MM.1S (cell line): ENCODE results near the gene CERKL.

Experiments used
- DNase-seq: peaks from one replicate; pipeline ENCODE4 v3.0.0-alpha.2; 2015
- H2AFZ ChIP-seq: fragments of 300-600 bp; sonication (generic); 2 replicates; pipeline ENCODE4 v1.6.0; 2016; ENCODE audit warnings: antibody characterized with exemption, low read length
- H3F3A ChIP-seq: fragments of 300-600 bp; sonication (generic); 2 replicates; pipeline ENCODE4 v1.6.1; 2016; ENCODE audit warnings: mild to moderate bottlenecking, antibody characterized with exemption, low read length, moderate library complexity, mixed read lengths; ENCODE audit not compliant: insufficient read depth
- H3K27ac ChIP-seq: fragments of 300-600 bp; sonication (generic); 2 replicates; pipeline ENCODE4 v1.5.1; 2016; ENCODE audit warnings: mild to moderate bottlenecking, low read length
- H3K27me3 ChIP-seq: fragments of 300-600 bp; sonication (generic); replicated peaks from 2 replicates; pipeline ENCODE4 v1.6.0; 2016; ENCODE audit warnings: low read length; ENCODE audit not compliant: insufficient read depth
- H3K36me3 ChIP-seq: fragments of 300-600 bp; sonication (generic); replicated peaks from 2 replicates; pipeline ENCODE4 v1.6.1; 2016; ENCODE audit warnings: mild to moderate bottlenecking, low read length, mixed read lengths; ENCODE audit not compliant: insufficient read depth
- H3K4me1 ChIP-seq: fragments of 300-600 bp; sonication (generic); 2 replicates; pipeline ENCODE4 v1.6.1; 2016; ENCODE audit warnings: low read length, mixed read lengths
- H3K4me2 ChIP-seq: fragments of 300-600 bp; sonication (generic); 2 replicates; pipeline ENCODE4 v1.6.0; 2016; ENCODE audit warnings: low read depth, low read length
- H3K4me3 ChIP-seq: fragments of 300-600 bp; sonication (generic); 2 replicates; pipeline ENCODE4 v1.5.1; 2016; ENCODE audit warnings: low read length, mixed read lengths
- H3K79me2 ChIP-seq: fragments of 300-600 bp; sonication (generic); 2 replicates; pipeline ENCODE4 v1.6.1; 2016; ENCODE audit warnings: mixed run types, low read length, mixed read lengths
- H3K9ac ChIP-seq: fragments of 300-600 bp; sonication (generic); 2 replicates; pipeline ENCODE4 v1.6.1; 2016; ENCODE audit warnings: low read length, mixed read lengths
- H3K9me2 ChIP-seq: fragments of 300-600 bp; sonication (generic); replicated peaks from 2 replicates; pipeline ENCODE4 v1.6.1; 2016; ENCODE audit warnings: mild to moderate bottlenecking, low read length, mixed read lengths; ENCODE audit not compliant: insufficient read depth
- H3K9me3 ChIP-seq: fragments of 300-600 bp; sonication (generic); replicated peaks from 2 replicates; pipeline ENCODE4 v1.6.1; 2016; ENCODE audit warnings: mild to moderate bottlenecking, low read length, mixed read lengths; ENCODE audit not compliant: insufficient read depth
- H4K20me1 ChIP-seq: fragments of 300-600 bp; sonication (generic); 2 replicates; pipeline ENCODE4 v1.6.1; 2016; ENCODE audit warnings: mild to moderate bottlenecking, low read length, moderate library complexity, mixed read lengths; ENCODE audit not compliant: insufficient read depth
- CTCF ChIP-seq: fragments of 300-600 bp; sonication (generic); IDR thresholded peaks from 2 replicates; pipeline ENCODE4 v1.5.1; 2016; ENCODE audit warnings: antibody characterized with exemption, low read length, mixed read lengths
- EZH2 ChIP-seq: fragments of 300-600 bp; sonication (generic); optimal IDR thresholded peaks from 2 replicates; pipeline ENCODE3; 2017; ENCODE audit warnings: low read depth, mild to moderate bottlenecking, antibody characterized with exemption, low read length, mixed read lengths
- EZH2phosphoT487 ChIP-seq: fragments of 300-600 bp; sonication (generic); IDR thresholded peaks from 2 replicates; pipeline ENCODE4 v1.6.1; 2018; ENCODE audit warnings: antibody characterized with exemption, low read length

CERKL gene

DNA sequence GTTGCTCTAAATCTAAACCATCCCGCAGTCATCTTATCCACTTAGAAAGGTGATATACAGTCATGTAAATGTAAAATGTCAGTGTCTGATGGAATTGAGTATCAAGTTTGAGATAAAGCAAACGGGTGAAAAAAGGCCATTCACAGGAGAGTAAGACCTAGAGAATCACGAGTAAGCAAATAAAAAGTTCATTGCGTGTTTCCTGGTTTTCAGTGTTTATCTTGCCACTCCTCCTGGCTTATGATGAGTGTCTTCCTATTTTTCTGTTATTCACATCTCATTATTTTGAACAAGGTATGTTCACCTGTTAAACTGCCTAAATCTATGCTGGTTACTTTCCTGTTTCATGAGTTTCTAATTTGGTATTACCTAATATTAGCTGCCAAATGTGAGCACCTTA is 130.9 kb downstream of the CERKL start:
- H3K27me3 ChIP-seq = no peaks in the 10 kb centered on the region
- TF ChIP-seq CTCF = no peak
- no peak for TF ChIP-seq EZH2phosphoT487
- no peak for TF ChIP-seq EZH2
- no peaks in the 10 kb centered on the region for H4K20me1 ChIP-seq
- H3K9me3 ChIP-seq = no peaks in the 10 kb centered on the region
- no peak overlapping the region for H3K9ac ChIP-seq
- no peak overlapping the region for H3K4me2 ChIP-seq
- no peak overlapping the region for H3K4me3 ChIP-seq
- no peak for DNase-seq
- no peak overlapping the region for H2AFZ ChIP-seq
- H3F3A ChIP-seq = no peaks in the 10 kb centered on the region
- peaks cover 21% of the 10 kb centered on the region for H3K36me3 ChIP-seq
- no peaks in the 10 kb centered on the region for H3K9me2 ChIP-seq
- no peaks in the 10 kb centered on the region for H3K4me1 ChIP-seq
- no peak overlapping the region for H3K27ac ChIP-seq
- H3K79me2 ChIP-seq = no peaks in the 10 kb centered on the region

GRCh38 chr2:181523756-181524155 is 133.1 kb downstream of the CERKL start:
- no peaks in the 10 kb centered on the region for H3K9me3 ChIP-seq
- H3K4me1 ChIP-seq = no peaks in the 10 kb centered on the region
- no peaks in the 10 kb centered on the region for H3K9me2 ChIP-seq
- H3K27me3 ChIP-seq = no peaks in the 10 kb centered on the region
- H3K79me2 ChIP-seq = no peaks in the 10 kb centered on the region
- no peak for TF ChIP-seq CTCF
- H3K4me3 ChIP-seq = no peak overlapping the region
- no peak overlapping the region for H2AFZ ChIP-seq
- peaks cover 18% of the 10 kb centered on the region for H3K36me3 ChIP-seq
- no peak overlapping the region for H3K9ac ChIP-seq
- no peak overlapping the region for H3K27ac ChIP-seq
- no peak overlapping the region for H3K4me2 ChIP-seq
- no peaks in the 10 kb centered on the region for H4K20me1 ChIP-seq
- H3F3A ChIP-seq = no peaks in the 10 kb centered on the region
- no peak for DNase-seq

- no peak for DNase-seq
- Histone ChIP-seq H3K9ac (no peak overlapping the region), H3K36me3 (peaks cover 11% of the 10 kb centered on the region), H3K9me3 (no peaks in the 10 kb centered on the region), H3F3A (no peaks in the 10 kb centered on the region), H3K27me3 (no peaks in the 10 kb centered on the region), H3K9me2 (no peaks in the 10 kb centered on the region), H4K20me1 (no peaks in the 10 kb centered on the region), H2AFZ (no peak overlapping the region), H3K4me1 (no peaks in the 10 kb centered on the region), H3K79me2 (no peaks in the 10 kb centered on the region), H3K4me3 (no peak overlapping the region), H3K4me2 (no peak overlapping the region), H3K27ac (no peak overlapping the region)
- TF ChIP-seq EZH2 = no peak
- TF ChIP-seq EZH2phosphoT487 = no peak
- TF ChIP-seq CTCF = no peak
These were observed 136.7 kb downstream of the CERKL start for GRCh38 chr2:181520253-181520652.
